Colonic mucosa (tissue), 4 donors: ENCODE data around the gene PLXNA3. TPM values are rescaled to one million over a fixed set of nuclear protein-coding genes. Genes with fewer than 3 reads are reported as not detected.

Experiments
- DNase-seq: peaks from one replicate; pipeline ENCODE4 v3.0.0-alpha.2; 2020
- H3K27ac ChIP-seq: fragments of 200-600 bp; one replicate; pipeline ENCODE4 v1.8.0; 2021
- H3K27me3 ChIP-seq: fragments of 200-600 bp; one replicate; pipeline ENCODE4 v1.8.0; 2021
- H3K36me3 ChIP-seq: fragments of 200-600 bp; one replicate; pipeline ENCODE4 v1.8.0; 2021
- H3K4me1 ChIP-seq: fragments of 200-600 bp; one replicate; pipeline ENCODE4 v1.8.0; 2021; ENCODE audit warnings: mild to moderate bottlenecking
- H3K4me3 ChIP-seq: fragments of 200-600 bp; one replicate; pipeline ENCODE4 v1.8.0; 2021
- H3K9ac ChIP-seq, 2 donors: one replicate each; pipeline ENCODE4 v1.7.0; 2013; ENCODE audit warnings: control low read depth in 2 of 2, low read depth in 2 of 2, low read length in 2 of 2
- H3K9me3 ChIP-seq: fragments of 200-600 bp; one replicate; pipeline ENCODE4 v1.8.0; 2021
- intact Hi-C: fragments of 100-400 bp; cut with DNase I; formaldehyde crosslinking; loops from one replicate; pipeline ENCODE4 v1.14.1; 2022
- microRNA-seq: library from miRNA; unstranded; fragments of <30 nt; microRNA quantifications from one replicate; pipeline ENCODE4, GENCODE V29; 2019
- total RNA-seq, 2 donors: library from RNA; stranded (reverse); fragmentation: NEBNext Ultra II Directional in 1 of 2; extraction: Animal tissue kit (Norgen Biotek cat#: 25700) in 1 of 2; gene quantifications; one replicate each; pipeline ENCODE4 v1.2.1, GENCODE V29; 2021
- TF ChIP-seq, protein P1 (sequence below): fragments of 200-600 bp; IDR thresholded peaks from one replicate; pipeline ENCODE4 v1.8.0; 2022; ENCODE audit warnings: antibody characterized with exemption, mild to moderate bottlenecking
- donor health status: healthy.
- donor health status: DM: no; HTN: no; CAD: no.
- donor health status: DM: no; HTN: no; CAD: no.

Gene PLXNA3
- total RNA-seq, 2 donors from 2014 or later: 37.7 to 43.9 TPM

DNA sequence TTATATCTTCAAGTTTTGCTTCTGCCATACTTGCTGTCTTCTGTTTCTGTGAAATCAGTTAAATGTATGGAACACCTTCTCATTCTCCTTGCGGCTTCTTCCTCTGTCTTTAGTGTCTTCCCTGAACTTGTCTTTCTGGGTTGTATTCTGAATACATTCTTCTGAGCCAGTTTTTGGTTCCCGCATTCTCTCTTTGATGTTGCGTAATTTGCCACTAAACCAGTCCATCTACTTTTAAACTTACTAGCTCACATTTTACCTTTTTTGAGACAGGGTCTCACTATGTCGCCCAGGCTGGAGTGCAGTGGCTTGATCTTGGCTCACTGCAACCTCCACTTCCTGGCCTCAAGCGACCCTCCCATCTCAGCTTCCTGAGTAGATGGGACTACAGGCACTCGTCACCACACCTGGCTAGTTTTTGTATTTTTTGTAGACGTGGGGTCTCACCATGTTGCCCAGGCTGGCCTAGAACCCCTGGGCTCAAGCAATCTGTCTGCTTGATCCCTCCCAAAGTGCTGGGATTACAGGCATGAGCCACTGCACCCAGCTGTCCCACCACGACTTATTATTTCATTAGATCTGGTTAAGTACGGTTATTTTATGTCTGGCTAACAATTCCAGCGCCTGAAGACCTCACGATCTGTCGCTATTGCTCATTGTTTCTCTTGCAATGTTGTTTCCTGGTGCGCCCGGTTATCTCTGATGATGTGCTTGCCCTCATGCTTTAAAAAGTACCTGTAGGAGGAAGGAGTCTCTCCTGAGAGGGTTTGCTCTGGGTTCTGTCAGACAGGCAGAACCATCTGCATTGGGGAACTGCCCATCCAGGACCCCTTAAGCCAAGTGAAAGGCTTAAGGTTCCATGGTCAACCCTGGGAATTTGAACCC is 67.8 kb downstream of the PLXNA3 start:
- Histone ChIP-seq H3K4me3 (no peak overlapping the region), H3K9me3 (no peaks in the 10 kb centered on the region), H3K27ac (no peak overlapping the region), H3K4me1 (no peaks in the 10 kb centered on the region), H3K27me3 (no peaks in the 10 kb centered on the region), H3K9ac (no peak overlapping the region), H3K36me3 (no peaks in the 10 kb centered on the region)
- intact Hi-C loops: no loop called here
- no peak for DNase-seq
- TF ChIP-seq, protein P1, sequence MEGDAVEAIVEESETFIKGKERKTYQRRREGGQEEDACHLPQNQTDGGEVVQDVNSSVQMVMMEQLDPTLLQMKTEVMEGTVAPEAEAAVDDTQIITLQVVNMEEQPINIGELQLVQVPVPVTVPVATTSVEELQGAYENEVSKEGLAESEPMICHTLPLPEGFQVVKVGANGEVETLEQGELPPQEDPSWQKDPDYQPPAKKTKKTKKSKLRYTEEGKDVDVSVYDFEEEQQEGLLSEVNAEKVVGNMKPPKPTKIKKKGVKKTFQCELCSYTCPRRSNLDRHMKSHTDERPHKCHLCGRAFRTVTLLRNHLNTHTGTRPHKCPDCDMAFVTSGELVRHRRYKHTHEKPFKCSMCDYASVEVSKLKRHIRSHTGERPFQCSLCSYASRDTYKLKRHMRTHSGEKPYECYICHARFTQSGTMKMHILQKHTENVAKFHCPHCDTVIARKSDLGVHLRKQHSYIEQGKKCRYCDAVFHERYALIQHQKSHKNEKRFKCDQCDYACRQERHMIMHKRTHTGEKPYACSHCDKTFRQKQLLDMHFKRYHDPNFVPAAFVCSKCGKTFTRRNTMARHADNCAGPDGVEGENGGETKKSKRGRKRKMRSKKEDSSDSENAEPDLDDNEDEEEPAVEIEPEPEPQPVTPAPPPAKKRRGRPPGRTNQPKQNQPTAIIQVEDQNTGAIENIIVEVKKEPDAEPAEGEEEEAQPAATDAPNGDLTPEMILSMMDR: no peak

DNA sequence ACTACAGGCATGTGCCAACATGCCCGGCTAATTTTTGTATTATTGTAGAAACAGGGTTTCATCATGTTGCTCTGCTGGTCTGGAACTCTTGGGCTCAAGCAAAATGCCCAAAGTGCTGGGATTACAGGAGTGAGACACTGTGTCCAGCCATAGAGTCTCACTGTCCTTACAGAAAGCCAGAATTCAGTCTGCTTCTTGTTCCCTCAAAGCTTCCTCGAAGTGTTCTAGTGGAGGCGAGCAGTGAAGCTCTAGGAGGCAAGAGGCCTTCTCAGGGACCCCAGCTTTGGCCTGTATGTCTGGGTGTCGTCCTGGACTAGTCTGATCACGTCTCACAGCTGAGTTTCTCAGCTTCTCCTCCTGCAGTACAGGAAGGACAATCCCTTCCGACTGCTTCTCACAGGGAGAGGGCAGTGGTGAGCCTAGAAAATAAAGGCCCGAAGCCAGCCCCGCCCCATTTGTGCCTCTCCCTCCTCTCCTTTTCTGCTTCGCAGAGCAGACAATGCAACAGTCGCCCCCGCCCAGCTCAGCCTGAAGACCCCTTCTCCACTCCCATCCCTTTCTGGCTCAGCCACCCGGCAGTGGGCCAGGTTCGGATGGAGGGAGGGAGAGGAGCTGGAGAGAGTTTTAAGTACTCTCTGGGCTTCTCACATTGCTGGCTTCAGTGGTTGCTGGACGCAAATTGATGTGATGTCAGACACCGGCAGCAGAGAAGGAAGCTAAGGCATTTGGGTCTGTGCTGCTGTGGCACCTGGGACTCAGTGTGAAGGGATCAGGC is 69.0 kb downstream of the PLXNA3 start:
- no peaks in the 10 kb centered on the region for H3K9me3 ChIP-seq
- H3K36me3 ChIP-seq: no peaks in the 10 kb centered on the region
- intact Hi-C loops: no loop called here
- peak; percentile 87 for DNase-seq
- H3K27me3 ChIP-seq: no peaks in the 10 kb centered on the region
- no peaks in the 10 kb centered on the region for H3K4me1 ChIP-seq
- peak overlapping the region; percentile 17 for H3K4me3 ChIP-seq
- H3K9ac ChIP-seq: peak overlapping the region; percentile 62 to 66
- H3K27ac ChIP-seq: peak overlapping the region; percentile 44
- TF ChIP-seq, protein P1: peak; percentile 35

Small RNAs within 50 kb of the gene (microRNA-seq; reads per million reads assigned to microRNA genes)
- not detected for gene MIR6858

Other genes with a start within 250 kb of the PLXNA3 start
- gene OPN1MW2, start 238.5 kb upstream of the PLXNA3 start, total RNA-seq: not detected
- not detected for gene OPN1MW3, start 200.7 kb upstream of the PLXNA3 start, total RNA-seq
- gene TEX28, start 163.2 kb upstream of the PLXNA3 start, total RNA-seq: not detected
- not detected for gene TKTL1, start 162.5 kb upstream of the PLXNA3 start, total RNA-seq
- 100 to 1,000 TPM; 124 to 773 TPM for gene FLNA, start 83.6 kb upstream of the PLXNA3 start, total RNA-seq
- gene EMD, start 79.0 kb upstream of the PLXNA3 start, total RNA-seq: 10 to 100 TPM; 44.4 to 49.1 TPM
- 1,000 to 10,000 TPM; 1,915 to 2,641 TPM for gene RPL10, start 59.9 kb upstream of the PLXNA3 start, total RNA-seq
- gene DNASE1L1, start 49.0 kb upstream of the PLXNA3 start, total RNA-seq: 10 to 100 TPM; 19.1 to 29.2 TPM
- gene TAFAZZIN, start 46.7 kb upstream of the PLXNA3 start, total RNA-seq: 10 to 100 TPM; 33.2 to 54.5 TPM
- 10 to 100 TPM; 86.3 to 96.9 TPM for gene ATP6AP1, start 29.6 kb upstream of the PLXNA3 start, total RNA-seq
- gene GDI1, start 21.1 kb upstream of the PLXNA3 start, total RNA-seq: 10 to 100 TPM; 63.0 to 83.0 TPM
- 10 to 100 TPM; 41.9 to 60.1 TPM for gene FAM50A, start 14.1 kb upstream of the PLXNA3 start, total RNA-seq
- gene LAGE3, start 21.0 kb downstream of the PLXNA3 start, total RNA-seq: 10 to 100 TPM; 10.0 to 35.3 TPM
- 10 to 100 TPM; 24.7 to 40.9 TPM for gene UBL4A, start 28.3 kb downstream of the PLXNA3 start, total RNA-seq
- gene SLC10A3, start 32.3 kb downstream of the PLXNA3 start, total RNA-seq: 10 to 100 TPM; 23.0 to 24.5 TPM
- 10 to 100 TPM; 63.1 to 71.1 TPM for gene FAM3A, start 58.0 kb downstream of the PLXNA3 start, total RNA-seq
- gene G6PD, start 88.6 kb downstream of the PLXNA3 start, total RNA-seq: 10 to 100 TPM; 41.0 to 48.6 TPM
- gene IKBKG, start 89.3 kb downstream of the PLXNA3 start, total RNA-seq: 10 to 100 TPM; 20.6 to 28.4 TPM
- not detected for gene CTAG1A, start 126.9 kb downstream of the PLXNA3 start, total RNA-seq
- not detected for gene CTAG1B, start 161.0 kb downstream of the PLXNA3 start, total RNA-seq
- not detected for gene CTAG2, start 195.3 kb downstream of the PLXNA3 start, total RNA-seq